DND-41 (cell line): ENCODE data around the gene WNT7B.

Experiments
- CTCF ChIP-seq: IDR thresholded peaks from 2 replicates; pipeline ENCODE4 v1.5.1; 2012; ENCODE audit warnings: borderline replicate concordance, low read length, moderate library complexity, mild to moderate bottlenecking; ENCODE audit not compliant: poor library complexity, severe bottlenecking; ENCODE audit errors: extremely low read depth
- EZH2 ChIP-seq: IDR thresholded peaks from 3 replicates; pipeline ENCODE4 v1.6.1; 2012; ENCODE audit warnings: borderline replicate concordance, low read depth, mild to moderate bottlenecking, moderate library complexity, low read length, inconsistent platforms; ENCODE audit not compliant: severe bottlenecking

- no peak for TF ChIP-seq CTCF
- no peak for TF ChIP-seq EZH2
These were observed 41.9 kb upstream of the WNT7B start for GRCh38 chr22:46018859-46019258.
